Stomach (tissue), 4 donors: Measurements from ENCODE around the gene CCBE1.

Experiments used
- EP300 ChIP-seq: sonication (generic); formaldehyde crosslinking; IDR thresholded peaks from one replicate; pipeline ENCODE4 v1.6.1; 2017; ENCODE audit warnings: antibody characterized with exemption
- TF ChIP-seq, protein P1 (sequence below), 7 experiments: fragments of 450-650 bp in 4 of 7; fragments of 200-600 bp in 3 of 7; sonication (generic) in 3 of 7; IDR thresholded peaks; one replicate each; pipeline ENCODE4 v1.5.1; 2016 to 2019; ENCODE audit warnings: antibody characterized with exemption in 7 of 7, control low read depth in 2 of 7, mild to moderate bottlenecking in 1 of 7

DNA sequence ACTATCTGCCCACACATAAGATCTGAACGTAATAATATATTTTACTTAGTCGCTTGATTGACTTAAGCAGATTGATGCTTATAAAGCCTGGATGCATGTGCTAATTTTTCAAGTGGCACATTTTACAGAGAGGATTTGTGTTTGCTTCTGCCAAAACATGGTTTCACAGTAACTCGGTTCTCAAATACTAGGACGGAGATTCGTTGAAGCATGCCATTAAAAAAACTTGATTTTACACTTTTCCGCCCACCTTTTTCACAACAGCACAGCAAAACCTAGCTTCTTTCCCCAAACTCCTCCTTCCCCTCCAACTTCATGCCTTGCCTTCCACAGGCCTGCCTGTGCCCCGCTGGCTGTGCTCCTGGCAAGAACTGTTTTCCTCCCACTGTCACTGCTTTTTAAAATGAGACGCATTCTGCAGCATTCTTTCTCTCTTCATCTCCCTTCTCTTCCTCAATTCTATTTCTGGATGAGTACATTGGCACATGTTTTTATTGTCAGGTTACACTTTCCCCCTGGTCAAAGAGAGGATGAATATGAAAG lies 283.0 kb downstream of the CCBE1 start:
- TF ChIP-seq, protein P1, sequence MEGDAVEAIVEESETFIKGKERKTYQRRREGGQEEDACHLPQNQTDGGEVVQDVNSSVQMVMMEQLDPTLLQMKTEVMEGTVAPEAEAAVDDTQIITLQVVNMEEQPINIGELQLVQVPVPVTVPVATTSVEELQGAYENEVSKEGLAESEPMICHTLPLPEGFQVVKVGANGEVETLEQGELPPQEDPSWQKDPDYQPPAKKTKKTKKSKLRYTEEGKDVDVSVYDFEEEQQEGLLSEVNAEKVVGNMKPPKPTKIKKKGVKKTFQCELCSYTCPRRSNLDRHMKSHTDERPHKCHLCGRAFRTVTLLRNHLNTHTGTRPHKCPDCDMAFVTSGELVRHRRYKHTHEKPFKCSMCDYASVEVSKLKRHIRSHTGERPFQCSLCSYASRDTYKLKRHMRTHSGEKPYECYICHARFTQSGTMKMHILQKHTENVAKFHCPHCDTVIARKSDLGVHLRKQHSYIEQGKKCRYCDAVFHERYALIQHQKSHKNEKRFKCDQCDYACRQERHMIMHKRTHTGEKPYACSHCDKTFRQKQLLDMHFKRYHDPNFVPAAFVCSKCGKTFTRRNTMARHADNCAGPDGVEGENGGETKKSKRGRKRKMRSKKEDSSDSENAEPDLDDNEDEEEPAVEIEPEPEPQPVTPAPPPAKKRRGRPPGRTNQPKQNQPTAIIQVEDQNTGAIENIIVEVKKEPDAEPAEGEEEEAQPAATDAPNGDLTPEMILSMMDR (IDR thresholded peaks at IDR 0.05): no peak
- TF ChIP-seq EP300: no peak
